GM12891 (cell line): Measurements from ENCODE around the gene DCUN1D4.

Source experiments
- DNase-seq: peaks from one replicate; pipeline ENCODE4 v3.0.0; 2011; ENCODE audit warnings: low spot score; ENCODE audit not compliant: insufficient read length
- FAIRE-seq: peaks from 2 replicates; lab custom pipeline; 2011; peaks lifted over from hg19 to GRCh38; lab: Jason Lieb, UNC
- PAX5 ChIP-seq: IDR thresholded peaks from 2 replicates; pipeline ENCODE4 v1.6.1; 2011; ENCODE audit warnings: low read length, moderate library complexity, mild to moderate bottlenecking; ENCODE audit not compliant: insufficient read depth, severe bottlenecking
- POLR2A ChIP-seq: IDR thresholded peaks from 2 replicates; pipeline ENCODE4 v1.6.1; 2011; ENCODE audit warnings: low read depth, low read length, control low read depth
- POLR2AphosphoS5 ChIP-seq: IDR thresholded peaks from 2 replicates; pipeline ENCODE4 v1.6.1; 2011; ENCODE audit warnings: low read depth, low read length, control low read depth
- POU2F2 ChIP-seq: IDR thresholded peaks from 2 replicates; pipeline ENCODE4 v1.6.1; 2011; ENCODE audit warnings: low read depth, mild to moderate bottlenecking, control low read depth, low read length, moderate library complexity
- SPI1 ChIP-seq: IDR thresholded peaks from 2 replicates; pipeline ENCODE4 v1.6.1; 2011; ENCODE audit warnings: low read depth, low read length, control low read depth
- TAF1 ChIP-seq: IDR thresholded peaks from 2 replicates; pipeline ENCODE4 v1.6.1; 2011; ENCODE audit warnings: low read depth, low read length, control low read depth

DCUN1D4 gene

GRCh38 chr4:51867689-51868448 lies 24.9 kb downstream of the DCUN1D4 start:
- no peak for FAIRE-seq
- TF ChIP-seq POLR2AphosphoS5 (no peak), TAF1 (no peak), PAX5 (no peak), POU2F2 (no peak), POLR2A (no peak), SPI1 (no peak)
- no peak for DNase-seq

GRCh38 chr4:51868449-51868847 lies 25.5 kb downstream of the DCUN1D4 start:
- no peak for TF ChIP-seq SPI1
- TF ChIP-seq TAF1, result no peak
- no peak for TF ChIP-seq PAX5
- no peak for TF ChIP-seq POLR2A
- TF ChIP-seq POLR2AphosphoS5, result no peak
- no peak for TF ChIP-seq POU2F2
- no peak for DNase-seq
- FAIRE-seq, result no peak

- FAIRE-seq, result no peak
- DNase-seq, result no peak
- TF ChIP-seq POLR2A (no peak), POU2F2 (no peak), PAX5 (no peak), TAF1 (no peak), SPI1 (no peak), POLR2AphosphoS5 (no peak)
These were observed 27.7 kb downstream of the DCUN1D4 start for GRCh38 chr4:51870441-51871188.

- DNase-seq (no peak), FAIRE-seq (no peak)
- TF ChIP-seq POLR2AphosphoS5 (no peak), TAF1 (no peak), POU2F2 (no peak)
These were observed 29.5 kb downstream of the DCUN1D4 start for GRCh38 chr4:51872283-51872997.

GRCh38 chr4:51874551-51874950 lies 31.6 kb downstream of the DCUN1D4 start:
- FAIRE-seq (no peak), DNase-seq (no peak)
- TF ChIP-seq POLR2A (no peak), PAX5 (no peak), POU2F2 (no peak), SPI1 (no peak), TAF1 (no peak), POLR2AphosphoS5 (no peak)

GRCh38 chr4:51878431-51878830 lies 35.5 kb downstream of the DCUN1D4 start:
- TF ChIP-seq POU2F2, result no peak
- no peak for TF ChIP-seq POLR2A
- TF ChIP-seq POLR2AphosphoS5, result no peak
- no peak for TF ChIP-seq SPI1
- TF ChIP-seq PAX5, result no peak
- TF ChIP-seq TAF1, result no peak
- FAIRE-seq (no peak), DNase-seq (no peak)

GRCh38 chr4:51880016-51880915 lies 37.3 kb downstream of the DCUN1D4 start:
- DNase-seq, result no peak
- no peak for TF ChIP-seq PAX5
- no peak for TF ChIP-seq POU2F2
- no peak for TF ChIP-seq SPI1
- TF ChIP-seq TAF1, result no peak
- no peak for TF ChIP-seq POLR2AphosphoS5
- no peak for TF ChIP-seq POLR2A
- no peak for FAIRE-seq

- DNase-seq (no peak), FAIRE-seq (no peak)
- TF ChIP-seq SPI1 (no peak), TAF1 (no peak), PAX5 (no peak), POLR2AphosphoS5 (no peak), POLR2A (no peak), POU2F2 (no peak)
These were observed 41.1 kb downstream of the DCUN1D4 start for GRCh38 chr4:51884055-51884454.
